ENCODE data around the gene PIGZ.

The PIGZ gene

GRCh38 chr3:196918968-196919367 lies 49.7 kb downstream of the PIGZ start:
- no peak for TF ChIP-seq CTCF (IDR thresholded peaks at IDR 0.05; ENCODE audit: low read depth, low read length)

GRCh38 chr3:196916995-196917394 lies 51.6 kb downstream of the PIGZ start:
- no peak overlapping the region for H3K4me3 ChIP-seq (ENCODE audit: low read depth, low read length)
- no peak for TF ChIP-seq CTCF (IDR thresholded peaks at IDR 0.05; ENCODE audit: low read depth, low read length)

More at GRCh38 chr3:196918968-196919367, 49.7 kb downstream of the PIGZ start:
- H3K4me3 ChIP-seq (ENCODE audit: low read depth, low read length): no peak overlapping the region

GRCh38 chr3:196916221-196916620 lies 52.4 kb downstream of the PIGZ start:
- H3K4me3 ChIP-seq (ENCODE audit: low read depth, low read length): no peak overlapping the region
- no peak for TF ChIP-seq CTCF (IDR thresholded peaks at IDR 0.05; ENCODE audit: low read depth, low read length)

GRCh38 chr3:196915375-196915774 lies 53.3 kb downstream of the PIGZ start:
- TF ChIP-seq CTCF (IDR thresholded peaks at IDR 0.05; ENCODE audit: low read depth, low read length): no peak
- no peak overlapping the region for H3K4me3 ChIP-seq (ENCODE audit: low read depth, low read length)

GRCh38 chr3:196914866-196915265 lies 53.8 kb downstream of the PIGZ start:
- H3K4me3 ChIP-seq (ENCODE audit: low read depth, low read length): no peak overlapping the region
- TF ChIP-seq CTCF (IDR thresholded peaks at IDR 0.05; ENCODE audit: low read depth, low read length): no peak

GRCh38 chr3:196903740-196904139 lies 64.9 kb downstream of the PIGZ start:
- H3K4me3 ChIP-seq (ENCODE audit: low read depth, low read length): no peak overlapping the region
- TF ChIP-seq CTCF (IDR thresholded peaks at IDR 0.05; ENCODE audit: low read depth, low read length): no peak

- H3K4me3 ChIP-seq (ENCODE audit: low read depth, low read length): no peak overlapping the region
- TF ChIP-seq CTCF (IDR thresholded peaks at IDR 0.05; ENCODE audit: low read depth, low read length): no peak
These were observed 66.3 kb downstream of the PIGZ start for GRCh38 chr3:196902296-196902695.

Data from WI38 (cell line).